Panc1 (cell line): ENCODE measurements around the gene ANXA6.

Source experiments
- CTCF ChIP-seq: fragments of 450-650 bp; IDR thresholded peaks from 2 replicates; pipeline ENCODE4 v1.5.1; 2017; ENCODE audit warnings: mild to moderate bottlenecking
- POLR2AphosphoS5 ChIP-seq: IDR thresholded peaks from 2 replicates; pipeline ENCODE4 v1.6.1; 2012; ENCODE audit warnings: mild to moderate bottlenecking, low read depth, low read length, moderate library complexity
- REST ChIP-seq, 2 experiments: IDR thresholded peaks; 2 replicates each; pipeline ENCODE4 v1.6.1; 2011 to 2012; ENCODE audit warnings: low read depth in 2 of 2, control low read depth in 1 of 2, low read length in 1 of 2, mild to moderate bottlenecking in 1 of 2, moderate library complexity in 1 of 2; ENCODE audit not compliant: insufficient read depth in 1 of 2
- SIN3A ChIP-seq: IDR thresholded peaks from 2 replicates; pipeline ENCODE4 v1.6.1; 2012; ENCODE audit warnings: low read depth, mild to moderate bottlenecking, low read length, moderate library complexity, borderline replicate concordance; ENCODE audit not compliant: insufficient read depth
- TCF7L2 ChIP-seq: IDR thresholded peaks from 2 replicates; pipeline ENCODE4 v1.6.1; 2011; ENCODE audit warnings: mild to moderate bottlenecking, low read depth, low read length, inconsistent platforms

DNA sequence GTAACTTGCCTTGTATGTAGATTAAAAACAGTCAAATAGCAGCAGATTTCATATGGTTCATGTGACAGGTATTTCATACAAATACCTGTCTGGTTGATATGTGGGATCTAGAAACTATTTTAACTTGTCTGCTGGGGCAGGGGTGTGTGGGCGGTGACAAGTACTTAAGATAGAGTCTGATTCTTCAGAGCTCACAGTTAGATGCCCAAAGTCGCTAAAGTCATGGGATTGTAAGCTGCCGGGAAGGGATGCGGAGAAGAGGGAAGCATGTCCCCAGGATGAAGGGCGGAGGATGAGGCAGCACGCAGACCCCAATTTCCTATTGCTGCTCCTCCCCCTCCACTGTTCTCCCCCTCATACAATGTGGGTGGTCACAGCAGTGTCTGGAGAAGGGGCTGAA, 13.3 kb downstream of the ANXA6 start:
- TF ChIP-seq REST (IDR thresholded peaks at IDR 0.05; ENCODE audit: insufficient read depth in 1 of 2, low read depth in 2 of 2, low read length in 1 of 2) (no peak), POLR2AphosphoS5 (no peak), CTCF (no peak), SIN3A (no peak), TCF7L2 (no peak)
